ENCODE data around the gene CERK.
A peak's percentile ranks its signal among the peaks of the same experiment; 100 is the strongest.

The CERK gene

DNA sequence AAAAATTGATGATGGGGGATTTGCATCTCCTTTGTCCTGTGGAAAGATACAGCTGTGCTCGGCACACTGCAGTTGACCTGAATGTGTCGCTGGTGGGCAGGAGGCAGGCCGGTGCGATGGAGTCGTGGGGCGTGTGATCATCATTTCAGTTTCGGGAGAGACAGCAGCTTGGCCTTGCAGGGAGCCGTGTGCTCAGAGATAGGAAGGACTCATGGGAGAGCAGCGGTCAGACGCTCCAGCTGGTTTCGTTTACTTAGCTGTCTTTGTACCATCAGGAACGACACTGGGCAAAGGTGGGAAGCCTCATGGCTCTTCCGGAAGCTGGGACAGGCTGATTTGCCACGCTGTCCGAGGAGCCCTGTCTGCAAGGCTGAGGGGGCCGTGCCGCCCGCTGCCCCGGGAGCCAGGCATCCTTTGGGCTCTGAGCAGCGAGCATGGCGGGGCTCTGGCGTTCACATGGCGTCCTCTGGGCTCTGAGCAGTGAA is 85.2 kb downstream of the CERK start:
- Histone ChIP-seq H3K23ac (ENCODE audit: low read length) (no peak overlapping the region), H3K4me3 (ENCODE audit: low read length) (no peak overlapping the region), H3K4me2 (ENCODE audit: low read length) (no peak overlapping the region), H3K18ac (ENCODE audit: low read length) (no peak overlapping the region), H2BK5ac (ENCODE audit: low read length) (no peak overlapping the region), H2AK5ac (ENCODE audit: low read length) (no peak overlapping the region), H3K36me3 (ENCODE audit: control insufficient read depth, insufficient read depth, low read length) (no peaks in the 10 kb centered on the region), H2BK120ac (ENCODE audit: low read depth, low read length) (no peak overlapping the region), H3K56ac (ENCODE audit: low read length) (peak overlapping the region; percentile 42), H4K8ac (ENCODE audit: low read depth, low read length) (no peak overlapping the region), H3K79me1 (ENCODE audit: low read length) (no peaks in the 10 kb centered on the region), H3K27me3 (ENCODE audit: insufficient read depth, low read length, poor library complexity) (no peaks in the 10 kb centered on the region), H3K4ac (ENCODE audit: low read depth, low read length) (no peak overlapping the region), H3K4me1 (ENCODE audit: control insufficient read depth, low read depth, low read length) (no peaks in the 10 kb centered on the region), H3K27ac (ENCODE audit: low read depth, low read length) (no peak overlapping the region), H3K9ac (ENCODE audit: low read length) (no peak overlapping the region), H3K79me2 (ENCODE audit: control insufficient read depth, insufficient read depth, low read length) (no peaks in the 10 kb centered on the region), H4K5ac (ENCODE audit: low read length) (no peak overlapping the region), H2BK15ac (replicated peaks; ENCODE audit: low read depth) (no peak overlapping the region)
- DNase-seq = no peak
- no CpG with 5 or more reads among the region's 23 CpGs for WGBS (ENCODE audit: extremely low coverage, insufficient coverage, low lambda C conversion rate)

DNA sequence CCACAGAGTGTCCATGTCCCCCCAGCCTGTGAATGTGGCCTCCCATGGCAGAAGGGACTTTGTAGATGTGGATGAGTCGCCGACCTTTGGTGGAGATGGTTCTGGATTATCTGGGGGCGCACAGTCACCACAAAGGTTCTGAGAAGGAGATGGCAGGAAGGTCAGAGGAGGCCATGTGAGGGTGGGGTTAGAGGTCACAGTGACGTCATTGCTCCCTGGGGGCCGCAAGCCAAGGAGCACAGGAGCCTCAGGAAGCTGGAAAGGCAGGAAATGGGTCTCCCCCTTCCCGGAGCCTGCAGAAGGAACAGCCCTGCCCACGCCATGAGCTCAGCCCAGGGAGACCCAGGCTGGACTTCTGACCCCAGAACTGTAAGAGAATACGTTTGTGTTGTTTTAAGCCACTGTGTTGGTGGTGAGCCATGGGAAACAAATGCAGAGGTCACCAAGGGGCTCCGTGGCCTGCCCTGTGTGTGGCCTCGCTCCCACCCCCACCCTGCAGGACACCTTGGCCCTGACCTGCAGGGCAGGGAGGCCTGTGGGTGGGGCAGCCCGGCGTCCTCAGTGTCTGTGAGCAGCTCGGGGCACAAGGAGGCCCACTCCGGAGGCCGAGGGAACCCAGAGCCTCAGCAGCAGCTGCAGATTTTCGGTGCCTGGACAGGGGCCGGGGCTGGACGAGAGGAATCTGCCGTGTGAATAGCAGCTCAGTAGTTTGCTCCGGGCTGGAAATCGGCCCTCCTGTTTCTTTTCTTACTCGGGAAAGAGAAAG is 85.8 kb downstream of the CERK start:
- Histone ChIP-seq H3K18ac (ENCODE audit: low read length) (no peak overlapping the region), H3K23ac (ENCODE audit: low read length) (no peak overlapping the region), H3K36me3 (ENCODE audit: control insufficient read depth, insufficient read depth, low read length) (no peaks in the 10 kb centered on the region), H3K4me1 (ENCODE audit: control insufficient read depth, low read depth, low read length) (no peaks in the 10 kb centered on the region), H3K4me3 (ENCODE audit: low read length) (no peak overlapping the region), H3K56ac (ENCODE audit: low read length) (peak overlapping the region; percentile 42), H4K8ac (ENCODE audit: low read depth, low read length) (no peak overlapping the region), H3K79me1 (ENCODE audit: low read length) (no peaks in the 10 kb centered on the region), H2BK120ac (ENCODE audit: low read depth, low read length) (no peak overlapping the region), H2BK15ac (replicated peaks; ENCODE audit: low read depth) (no peak overlapping the region), H4K5ac (ENCODE audit: low read length) (no peak overlapping the region), H3K27me3 (ENCODE audit: insufficient read depth, low read length, poor library complexity) (no peaks in the 10 kb centered on the region), H2AK5ac (ENCODE audit: low read length) (no peak overlapping the region), H2BK5ac (ENCODE audit: low read length) (no peak overlapping the region), H3K4ac (ENCODE audit: low read depth, low read length) (no peak overlapping the region), H3K27ac (ENCODE audit: low read depth, low read length) (no peak overlapping the region), H3K9ac (ENCODE audit: low read length) (no peak overlapping the region), H3K79me2 (ENCODE audit: control insufficient read depth, insufficient read depth, low read length) (no peaks in the 10 kb centered on the region), H3K4me2 (ENCODE audit: low read length) (no peak overlapping the region)
- DNase-seq = no peak
- no CpG with 5 or more reads among the region's 22 CpGs for WGBS (ENCODE audit: extremely low coverage, insufficient coverage, low lambda C conversion rate)

DNA sequence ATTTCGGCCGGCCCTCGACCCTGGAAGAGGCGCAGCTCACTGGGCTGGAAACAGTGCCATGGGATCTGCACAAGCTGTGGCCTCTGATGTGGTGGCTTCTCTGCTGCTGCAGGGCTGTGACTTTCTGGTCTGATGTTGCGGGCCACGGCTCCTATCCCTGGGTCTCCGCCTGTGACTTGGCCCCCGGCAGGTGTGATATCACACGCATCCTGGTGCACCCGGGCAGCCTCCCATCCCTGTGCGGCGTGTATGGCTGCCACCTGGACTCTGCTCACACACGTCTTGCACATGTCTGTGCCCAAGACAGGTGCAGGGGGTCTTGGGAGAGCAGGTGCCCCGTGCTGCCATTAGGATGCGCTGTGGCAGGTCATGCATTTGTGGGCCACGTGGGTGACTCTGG is 86.7 kb downstream of the CERK start:
- Histone ChIP-seq H3K18ac (ENCODE audit: low read length) (no peak overlapping the region), H3K56ac (ENCODE audit: low read length) (no peak overlapping the region), H3K79me2 (ENCODE audit: control insufficient read depth, insufficient read depth, low read length) (no peaks in the 10 kb centered on the region), H3K27me3 (ENCODE audit: insufficient read depth, low read length, poor library complexity) (no peaks in the 10 kb centered on the region), H3K4me3 (ENCODE audit: low read length) (no peak overlapping the region), H3K9ac (ENCODE audit: low read length) (no peak overlapping the region), H3K36me3 (ENCODE audit: control insufficient read depth, insufficient read depth, low read length) (no peaks in the 10 kb centered on the region), H4K5ac (ENCODE audit: low read length) (no peak overlapping the region), H3K27ac (ENCODE audit: low read depth, low read length) (no peak overlapping the region), H3K4ac (ENCODE audit: low read depth, low read length) (no peak overlapping the region), H2AK5ac (ENCODE audit: low read length) (no peak overlapping the region), H3K23ac (ENCODE audit: low read length) (no peak overlapping the region), H3K4me1 (ENCODE audit: control insufficient read depth, low read depth, low read length) (no peaks in the 10 kb centered on the region), H3K4me2 (ENCODE audit: low read length) (no peak overlapping the region), H2BK15ac (replicated peaks; ENCODE audit: low read depth) (no peak overlapping the region), H2BK120ac (ENCODE audit: low read depth, low read length) (no peak overlapping the region), H2BK5ac (ENCODE audit: low read length) (no peak overlapping the region), H3K79me1 (ENCODE audit: low read length) (no peaks in the 10 kb centered on the region), H4K8ac (ENCODE audit: low read depth, low read length) (no peak overlapping the region)
- no CpG with 5 or more reads among the region's 16 CpGs for WGBS (ENCODE audit: extremely low coverage, insufficient coverage, low lambda C conversion rate)
- no peak for DNase-seq

DNA sequence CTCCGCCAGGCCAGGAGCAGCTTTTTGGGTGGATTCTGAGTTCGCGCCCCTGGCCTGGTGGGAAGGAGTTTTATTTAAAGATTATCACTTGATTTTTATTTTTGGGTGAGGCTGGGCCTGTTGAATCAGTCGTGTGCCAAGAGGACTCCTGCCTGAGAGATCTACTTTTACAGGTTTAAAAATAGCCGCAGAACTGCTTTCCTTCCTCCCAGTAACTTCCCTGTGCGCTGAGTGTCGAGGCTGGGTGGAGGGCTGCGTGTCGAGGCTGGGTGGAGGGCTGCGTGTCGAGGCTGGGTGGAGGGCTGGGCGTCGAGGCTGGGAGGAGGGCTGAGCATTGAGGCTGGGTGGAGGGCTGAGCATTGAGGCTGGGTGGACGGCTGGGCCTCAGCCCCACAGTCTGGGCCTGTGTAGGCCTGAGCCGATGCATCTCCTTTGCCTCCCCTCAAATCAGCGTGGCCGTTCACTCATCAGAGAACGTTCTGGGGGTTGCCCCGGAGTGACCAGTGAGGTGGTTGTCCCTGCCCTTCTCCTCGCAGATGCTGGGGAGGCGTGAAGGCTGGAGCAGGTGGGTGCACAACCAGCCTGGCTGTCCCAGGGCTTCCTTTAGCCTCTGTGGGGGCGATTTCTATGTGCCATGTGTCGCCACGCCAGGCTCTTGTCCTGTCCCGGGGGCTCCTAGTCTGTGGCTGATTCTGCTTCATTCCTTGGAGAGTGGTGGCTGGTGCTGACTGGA is 87.8 kb downstream of the CERK start:
- no peak overlapping the region for H3K4me2 ChIP-seq (ENCODE audit: low read length)
- no peaks in the 10 kb centered on the region for H3K36me3 ChIP-seq (ENCODE audit: control insufficient read depth, insufficient read depth, low read length)
- no peak overlapping the region for H3K56ac ChIP-seq (ENCODE audit: low read length)
- no peak overlapping the region for H4K8ac ChIP-seq (ENCODE audit: low read depth, low read length)
- H3K79me1 ChIP-seq (ENCODE audit: low read length) = no peaks in the 10 kb centered on the region
- H3K4ac ChIP-seq (ENCODE audit: low read depth, low read length) = no peak overlapping the region
- no peak overlapping the region for H3K23ac ChIP-seq (ENCODE audit: low read length)
- H3K9ac ChIP-seq (ENCODE audit: low read length) = no peak overlapping the region
- no CpG with 5 or more reads among the region's 25 CpGs for WGBS (ENCODE audit: extremely low coverage, insufficient coverage, low lambda C conversion rate)
- no peaks in the 10 kb centered on the region for H3K27me3 ChIP-seq (ENCODE audit: insufficient read depth, low read length, poor library complexity)
- H2BK120ac ChIP-seq (ENCODE audit: low read depth, low read length) = no peak overlapping the region
- H2BK15ac ChIP-seq (replicated peaks; ENCODE audit: low read depth) = no peak overlapping the region
- no peak overlapping the region for H4K5ac ChIP-seq (ENCODE audit: low read length)
- H3K27ac ChIP-seq (ENCODE audit: low read depth, low read length) = no peak overlapping the region
- H3K4me1 ChIP-seq (ENCODE audit: control insufficient read depth, low read depth, low read length) = no peaks in the 10 kb centered on the region
- no peak overlapping the region for H2BK5ac ChIP-seq (ENCODE audit: low read length)
- DNase-seq = no peak
- no peak overlapping the region for H3K4me3 ChIP-seq (ENCODE audit: low read length)
- no peaks in the 10 kb centered on the region for H3K79me2 ChIP-seq (ENCODE audit: control insufficient read depth, insufficient read depth, low read length)
- H2AK5ac ChIP-seq (ENCODE audit: low read length) = no peak overlapping the region
- no peak overlapping the region for H3K18ac ChIP-seq (ENCODE audit: low read length)

DNA sequence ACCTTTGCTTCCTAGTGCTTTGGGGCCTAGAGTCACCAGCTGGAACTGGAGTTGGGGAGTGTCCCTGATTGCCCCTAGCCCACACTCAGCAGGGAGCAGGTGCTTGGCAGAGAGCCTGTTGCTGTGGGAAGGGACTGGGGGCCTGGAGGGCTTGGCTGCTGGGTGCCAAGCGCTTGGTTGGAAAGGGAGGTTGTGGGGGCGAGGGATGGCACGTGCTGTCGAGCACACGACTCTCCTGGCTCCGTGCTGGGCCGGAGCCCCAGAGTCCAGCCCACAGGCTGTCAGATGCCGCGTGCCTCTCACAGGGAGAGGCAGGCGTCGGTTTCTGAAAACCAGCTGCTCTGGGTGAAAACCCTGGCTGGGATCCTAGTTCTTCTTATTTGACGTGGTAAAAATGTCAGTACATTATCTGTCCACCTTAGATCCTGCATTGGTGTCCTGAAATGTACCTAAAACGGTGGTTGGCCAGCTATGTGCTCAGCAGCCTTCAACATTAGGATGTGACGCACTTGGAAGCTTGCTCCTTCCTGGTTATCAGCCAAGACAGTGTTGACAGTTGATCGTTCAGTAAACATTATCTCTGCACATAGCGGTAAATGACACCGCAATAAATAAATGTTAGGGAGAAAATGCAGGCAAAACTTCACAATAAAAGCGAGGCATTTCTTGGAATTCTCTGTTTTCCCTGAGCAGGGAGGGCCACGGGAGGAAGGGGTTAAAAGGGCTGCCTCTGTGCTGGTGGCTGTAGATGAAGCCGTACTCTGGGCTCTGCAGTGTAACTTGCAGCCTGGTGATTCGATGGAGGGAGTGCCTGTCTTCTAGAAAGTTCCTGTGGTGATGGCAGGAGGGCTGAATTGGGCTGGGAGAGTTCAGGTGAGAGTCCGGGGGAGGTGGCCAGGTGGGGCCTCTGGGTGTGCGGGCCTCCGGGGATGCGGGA is 88.6 kb downstream of the CERK start:
- H2BK5ac ChIP-seq (ENCODE audit: low read length) = no peak overlapping the region
- H3K4me1 ChIP-seq (ENCODE audit: control insufficient read depth, low read depth, low read length) = no peaks in the 10 kb centered on the region
- no peak overlapping the region for H3K9ac ChIP-seq (ENCODE audit: low read length)
- DNase-seq = no peak
- H2BK15ac ChIP-seq (replicated peaks; ENCODE audit: low read depth) = no peak overlapping the region
- H3K79me1 ChIP-seq (ENCODE audit: low read length) = no peaks in the 10 kb centered on the region
- H3K27me3 ChIP-seq (ENCODE audit: insufficient read depth, low read length, poor library complexity) = no peaks in the 10 kb centered on the region
- H3K4me3 ChIP-seq (ENCODE audit: low read length) = no peak overlapping the region
- H2BK120ac ChIP-seq (ENCODE audit: low read depth, low read length) = no peak overlapping the region
- no peak overlapping the region for H4K5ac ChIP-seq (ENCODE audit: low read length)
- H3K36me3 ChIP-seq (ENCODE audit: control insufficient read depth, insufficient read depth, low read length) = no peaks in the 10 kb centered on the region
- no peak overlapping the region for H3K27ac ChIP-seq (ENCODE audit: low read depth, low read length)
- no peak overlapping the region for H3K4ac ChIP-seq (ENCODE audit: low read depth, low read length)
- no peak overlapping the region for H3K56ac ChIP-seq (ENCODE audit: low read length)
- no peak overlapping the region for H3K18ac ChIP-seq (ENCODE audit: low read length)
- no peak overlapping the region for H3K23ac ChIP-seq (ENCODE audit: low read length)
- H3K4me2 ChIP-seq (ENCODE audit: low read length) = no peak overlapping the region
- H4K8ac ChIP-seq (ENCODE audit: low read depth, low read length) = no peak overlapping the region
- no peak overlapping the region for H2AK5ac ChIP-seq (ENCODE audit: low read length)
- H3K79me2 ChIP-seq (ENCODE audit: control insufficient read depth, insufficient read depth, low read length) = no peaks in the 10 kb centered on the region
- no CpG with 5 or more reads among the region's 25 CpGs for WGBS (ENCODE audit: extremely low coverage, insufficient coverage, low lambda C conversion rate)
